ENCODE data around the gene TOPORS.

TOPORS gene

DNA sequence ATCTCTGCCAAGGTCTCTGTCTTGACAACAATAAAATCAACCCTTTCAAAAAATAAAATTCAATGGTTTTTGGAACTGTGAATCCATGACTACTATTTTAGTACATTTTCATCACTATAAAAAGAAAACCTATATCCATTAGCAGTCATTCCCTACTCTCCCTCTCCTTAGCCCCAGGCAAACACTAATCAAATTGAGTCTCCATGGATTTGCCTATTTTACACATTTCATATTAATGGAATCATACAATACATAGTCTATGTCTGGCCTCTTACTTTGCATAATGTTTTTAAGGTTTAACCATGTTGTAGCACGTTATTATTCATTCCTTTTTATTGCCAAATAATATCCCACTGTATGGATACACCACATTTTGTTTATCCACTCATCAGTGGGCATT is 50.5 kb downstream of the TOPORS start:
- DNase-seq: no peak

DNA sequence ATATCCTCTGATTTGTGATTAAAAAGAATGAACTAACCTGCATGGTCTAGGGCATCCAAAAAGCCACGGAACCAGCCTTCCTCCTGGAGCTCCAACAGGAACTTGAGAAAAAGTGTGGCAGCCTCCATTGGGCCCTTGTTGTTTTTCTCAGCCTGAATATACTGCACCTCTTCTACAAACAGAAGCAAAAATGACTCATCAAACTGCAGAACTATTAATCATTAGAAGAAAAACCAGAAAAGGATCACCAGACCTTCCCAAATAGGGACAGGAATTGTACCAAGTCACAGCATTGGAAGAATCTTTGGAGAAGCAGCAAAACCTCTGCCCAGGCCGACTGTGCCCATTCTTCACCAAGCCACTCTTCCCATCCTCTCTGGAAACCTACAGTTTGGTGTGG is 51.6 kb downstream of the TOPORS start:
- no peak for DNase-seq

DNA sequence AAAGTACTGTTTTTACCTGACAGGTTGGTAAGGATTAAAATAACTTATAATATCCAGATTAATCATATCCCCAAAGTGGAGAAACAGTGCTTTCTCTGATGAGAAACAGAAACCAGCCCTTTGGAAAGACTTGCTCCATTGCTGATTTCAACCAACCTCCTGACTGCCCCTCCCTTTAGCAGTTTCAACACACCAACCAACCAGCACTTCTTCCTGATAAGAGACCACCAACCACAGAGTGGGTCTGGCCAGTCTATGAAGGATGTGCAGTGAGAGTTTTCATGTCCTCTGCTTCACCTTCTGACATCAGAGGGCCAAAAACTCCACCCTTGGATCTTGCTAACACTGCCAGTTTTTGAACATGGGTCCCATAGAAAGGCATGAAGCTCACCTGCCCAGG is 54.5 kb downstream of the TOPORS start:
- no peak for DNase-seq

GRCh38 chr9:32490601-32491000 is 61.8 kb downstream of the TOPORS start:
- no peak for DNase-seq
